Neural cell (in vitro differentiated cells): ENCODE data around the gene MLLT10.

Experiments
- CTCF ChIP-seq: fragments of 450-650 bp; IDR thresholded peaks from 2 replicates; pipeline ENCODE4 v1.5.1; 2014; ENCODE audit warnings: antibody characterized with exemption, mild to moderate bottlenecking, moderate library complexity; ENCODE audit not compliant: poor library complexity, severe bottlenecking
- EP300 ChIP-seq: fragments of 450-650 bp; conservative IDR thresholded peaks from 2 replicates; pipeline ENCODE4 v1.6.1; 2014; ENCODE audit warnings: antibody characterized with exemption, mild to moderate bottlenecking, moderate library complexity; ENCODE audit not compliant: poor library complexity, severe bottlenecking
- EZH2 ChIP-seq: fragments of 200-600, 300-800 bp; shearing (Covaris generic), sonication (generic); IDR thresholded peaks from 2 replicates; pipeline ENCODE4 v1.6.1; 2014; ENCODE audit warnings: antibody characterized with exemption, low read length, borderline replicate concordance, mild to moderate bottlenecking; ENCODE audit not compliant: insufficient read depth, poor library complexity, severe bottlenecking
- POLR2AphosphoS5 ChIP-seq: IDR thresholded peaks from 2 replicates; pipeline ENCODE4 v1.6.1; 2012
- RAD21 ChIP-seq: fragments of 450-650 bp; conservative IDR thresholded peaks from 2 replicates; pipeline ENCODE4 v1.6.1; 2014; ENCODE audit warnings: antibody characterized with exemption, mild to moderate bottlenecking, moderate library complexity
- REST ChIP-seq: IDR thresholded peaks from 2 replicates; pipeline ENCODE4 v1.6.1; 2012; ENCODE audit warnings: borderline replicate concordance
- SMC3 ChIP-seq: fragments of 450-650 bp; conservative IDR thresholded peaks from 2 replicates; pipeline ENCODE4 v1.6.1; 2014; ENCODE audit warnings: antibody characterized with exemption, mild to moderate bottlenecking, moderate library complexity; ENCODE audit not compliant: poor library complexity
- TAF1 ChIP-seq: IDR thresholded peaks from 2 replicates; pipeline ENCODE4 v1.6.1; 2012; ENCODE audit warnings: low read depth

- TF ChIP-seq POLR2AphosphoS5 (no peak), TAF1 (no peak), EZH2 (no peak), SMC3 (no peak), EP300 (no peak), REST (no peak), CTCF (no peak), RAD21 (no peak)
Measured at GRCh38 chr10:21527598-21528235, 6.3 kb upstream of the MLLT10 start.
